A549 (cell line): Measurements from ENCODE around the gene DOCK1.

Experiments used
- BCL3 ChIP-seq: fragments of >200 bp; sonication (Bioruptor Twin); formaldehyde crosslinking; IDR thresholded peaks from 3 replicates; pipeline ENCODE4 v1.6.1; 2016
- CBX8 ChIP-seq: fragments of 200-600 bp; sonication (generic); IDR thresholded peaks from 2 replicates; pipeline ENCODE4 v1.6.1; 2016
- CHD2 ChIP-seq: fragments of 150-350 bp; IDR thresholded peaks from 2 replicates; pipeline ENCODE4 v1.6.1; 2014; ENCODE audit warnings: low read length; ENCODE audit not compliant: partially characterized antibody
- CHD4 ChIP-seq: fragments of 200-600 bp; sonication (generic); IDR thresholded peaks from 2 replicates; pipeline ENCODE4 v1.6.1; 2016; ENCODE audit warnings: antibody characterized with exemption, mild to moderate bottlenecking, borderline replicate concordance
- CTCF ChIP-seq: fragments of >200 bp; sonication (Bioruptor Twin); formaldehyde crosslinking; IDR thresholded peaks from 3 replicates; pipeline ENCODE4 v1.5.1; 2016
- EHF ChIP-seq: fragments of 250-450 bp; sonication (Bioruptor Pico); IDR thresholded peaks from 2 replicates; pipeline ENCODE4 v1.5.0; 2020; ENCODE audit warnings: mild to moderate bottlenecking
- EP300 ChIP-seq, 2 experiments: fragments of >200 bp; sonication (Bioruptor Twin); formaldehyde crosslinking; IDR thresholded peaks; 2 replicates in 1 of 2; 3 replicates in 1 of 2; pipeline ENCODE4 v1.6.1; 2016 to 2017
- KDM1A ChIP-seq: fragments of 200-600 bp; sonication (generic); IDR thresholded peaks from 2 replicates; pipeline ENCODE4 v1.6.1; 2016; ENCODE audit warnings: low read depth, mild to moderate bottlenecking
- MAZ ChIP-seq: fragments of 150-350 bp; IDR thresholded peaks from 2 replicates; pipeline ENCODE4 v1.6.1; 2014; ENCODE audit warnings: antibody characterized with exemption, low read depth, low read length, borderline replicate concordance
- POLR2A ChIP-seq: IDR thresholded peaks from 2 replicates; pipeline ENCODE4 v1.6.1; 2012; ENCODE audit warnings: mild to moderate bottlenecking, low read length
- RFX5 ChIP-seq: fragments of 450-650 bp; IDR thresholded peaks from 2 replicates; pipeline ENCODE4 v1.7.1; 2014; ENCODE audit warnings: antibody characterized with exemption, mild to moderate bottlenecking, moderate library complexity
- RNF2 ChIP-seq: fragments of 200-600 bp; sonication (generic); IDR thresholded peaks from 2 replicates; pipeline ENCODE4 v1.6.1; 2016; ENCODE audit warnings: low read depth, mild to moderate bottlenecking, antibody characterized with exemption, moderate library complexity, borderline replicate concordance
- TF ChIP-seq, protein P1 (sequence below): IDR thresholded peaks from 2 replicates; pipeline ENCODE4 v1.6.1; 2012
- TF ChIP-seq, protein P2 (sequence below): fragments of 200-600 bp; sonication (generic); IDR thresholded peaks from 2 replicates; pipeline ENCODE4 v1.6.1; 2016; ENCODE audit warnings: antibody characterized with exemption, mild to moderate bottlenecking, moderate library complexity

GRCh38 chr10:127210936-127211466 lies 305.8 kb downstream of the DOCK1 start:
- no peak for TF ChIP-seq CTCF
- TF ChIP-seq, protein P1, sequence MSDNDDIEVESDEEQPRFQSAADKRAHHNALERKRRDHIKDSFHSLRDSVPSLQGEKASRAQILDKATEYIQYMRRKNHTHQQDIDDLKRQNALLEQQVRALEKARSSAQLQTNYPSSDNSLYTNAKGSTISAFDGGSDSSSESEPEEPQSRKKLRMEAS: no peak
- no peak for TF ChIP-seq MAZ
- no peak for TF ChIP-seq CHD4
- no peak for TF ChIP-seq BCL3
- no peak for TF ChIP-seq EP300 (IDR thresholded peaks at IDR 0.05)
- TF ChIP-seq CBX8: no peak
- no peak for TF ChIP-seq RNF2
- TF ChIP-seq RFX5: no peak
- no peak for TF ChIP-seq POLR2A
- no peak for TF ChIP-seq CHD2
- TF ChIP-seq EHF (CRISPR knock-in tag): no peak
- no peak for TF ChIP-seq KDM1A
- TF ChIP-seq, protein P2, sequence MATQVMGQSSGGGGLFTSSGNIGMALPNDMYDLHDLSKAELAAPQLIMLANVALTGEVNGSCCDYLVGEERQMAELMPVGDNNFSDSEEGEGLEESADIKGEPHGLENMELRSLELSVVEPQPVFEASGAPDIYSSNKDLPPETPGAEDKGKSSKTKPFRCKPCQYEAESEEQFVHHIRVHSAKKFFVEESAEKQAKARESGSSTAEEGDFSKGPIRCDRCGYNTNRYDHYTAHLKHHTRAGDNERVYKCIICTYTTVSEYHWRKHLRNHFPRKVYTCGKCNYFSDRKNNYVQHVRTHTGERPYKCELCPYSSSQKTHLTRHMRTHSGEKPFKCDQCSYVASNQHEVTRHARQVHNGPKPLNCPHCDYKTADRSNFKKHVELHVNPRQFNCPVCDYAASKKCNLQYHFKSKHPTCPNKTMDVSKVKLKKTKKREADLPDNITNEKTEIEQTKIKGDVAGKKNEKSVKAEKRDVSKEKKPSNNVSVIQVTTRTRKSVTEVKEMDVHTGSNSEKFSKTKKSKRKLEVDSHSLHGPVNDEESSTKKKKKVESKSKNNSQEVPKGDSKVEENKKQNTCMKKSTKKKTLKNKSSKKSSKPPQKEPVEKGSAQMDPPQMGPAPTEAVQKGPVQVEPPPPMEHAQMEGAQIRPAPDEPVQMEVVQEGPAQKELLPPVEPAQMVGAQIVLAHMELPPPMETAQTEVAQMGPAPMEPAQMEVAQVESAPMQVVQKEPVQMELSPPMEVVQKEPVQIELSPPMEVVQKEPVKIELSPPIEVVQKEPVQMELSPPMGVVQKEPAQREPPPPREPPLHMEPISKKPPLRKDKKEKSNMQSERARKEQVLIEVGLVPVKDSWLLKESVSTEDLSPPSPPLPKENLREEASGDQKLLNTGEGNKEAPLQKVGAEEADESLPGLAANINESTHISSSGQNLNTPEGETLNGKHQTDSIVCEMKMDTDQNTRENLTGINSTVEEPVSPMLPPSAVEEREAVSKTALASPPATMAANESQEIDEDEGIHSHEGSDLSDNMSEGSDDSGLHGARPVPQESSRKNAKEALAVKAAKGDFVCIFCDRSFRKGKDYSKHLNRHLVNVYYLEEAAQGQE: no peak
